Raji (cell line): ENCODE measurements around the gene CDH24.
A peak's percentile ranks its signal among the peaks of the same experiment; 100 is the strongest.

Experiments used
- POLR2A ChIP-seq: IDR thresholded peaks from 2 replicates; pipeline ENCODE4 v1.6.1; 2011; ENCODE audit warnings: low read depth, low read length, control low read depth; ENCODE audit not compliant: insufficient read depth

The CDH24 gene

GRCh38 chr14:23006544-23007419 is 50.5 kb downstream of the CDH24 start:
- TF ChIP-seq POLR2A = peak; percentile 96

GRCh38 chr14:23006188-23006534 is 51.2 kb downstream of the CDH24 start:
- no peak for TF ChIP-seq POLR2A

- no peak for TF ChIP-seq POLR2A
Measured at GRCh38 chr14:23005451-23006187, 51.7 kb downstream of the CDH24 start.

- TF ChIP-seq POLR2A = no peak
Measured at GRCh38 chr14:23002592-23002991, 54.7 kb downstream of the CDH24 start.

GRCh38 chr14:23000860-23001259 is 56.5 kb downstream of the CDH24 start:
- TF ChIP-seq POLR2A = no peak

GRCh38 chr14:22998329-22999012 is 58.8 kb downstream of the CDH24 start:
- no peak for TF ChIP-seq POLR2A

GRCh38 chr14:22997676-22998323 is 59.5 kb downstream of the CDH24 start:
- TF ChIP-seq POLR2A = no peak
